GM12873 (cell line): ENCODE measurements around the gene HACL1.

ENCODE experiments used
- TF ChIP-seq, protein P1 (sequence below): IDR thresholded peaks from 2 replicates; pipeline ENCODE4 v1.5.1; 2012; ENCODE audit warnings: low read depth, mild to moderate bottlenecking, moderate library complexity, low read length, control low read depth; ENCODE audit not compliant: insufficient read depth; ENCODE audit errors: missing control alignments

The HACL1 gene

DNA sequence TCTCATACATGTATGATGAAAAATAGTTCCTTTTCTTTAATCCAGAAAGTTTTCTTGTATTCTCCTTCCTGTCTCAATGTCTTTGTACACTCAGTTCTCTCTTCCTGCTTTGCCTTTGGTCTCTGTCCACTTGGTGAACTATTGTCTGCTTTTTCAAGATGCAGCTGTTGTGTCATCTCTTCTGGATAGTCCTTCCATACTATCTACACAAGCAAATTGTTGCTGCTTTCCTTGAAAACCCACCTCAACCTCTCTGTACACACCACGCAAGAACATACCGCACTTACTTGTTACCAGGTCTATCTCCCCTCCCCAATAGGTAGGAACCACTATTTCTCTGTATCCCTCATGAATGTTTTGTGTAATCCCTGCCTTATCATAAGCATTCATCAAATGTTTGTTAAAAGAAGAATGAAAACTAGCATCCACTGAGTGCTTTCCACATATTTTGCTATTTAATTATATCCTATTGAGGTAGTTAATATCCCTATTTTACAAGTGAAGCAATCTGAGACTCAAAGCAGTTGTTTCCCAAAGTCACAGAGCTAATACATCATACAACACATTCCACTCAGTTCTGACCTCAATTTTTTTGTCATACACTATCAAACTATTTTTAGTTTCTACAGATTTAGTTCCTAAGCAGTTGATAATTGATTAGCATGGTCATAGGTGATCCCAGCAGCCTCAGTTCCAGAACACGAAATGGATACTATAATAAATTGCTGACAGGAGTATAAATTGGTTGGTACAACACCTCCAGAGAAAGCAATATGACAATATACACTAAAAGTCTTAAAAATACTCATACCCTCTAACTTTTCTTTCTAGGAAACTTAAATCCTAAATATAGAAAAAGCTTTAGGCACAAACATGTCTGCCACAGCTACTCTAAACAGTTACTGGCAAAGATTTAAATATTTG is 19.6 kb downstream of the HACL1 start:
- TF ChIP-seq, protein P1, sequence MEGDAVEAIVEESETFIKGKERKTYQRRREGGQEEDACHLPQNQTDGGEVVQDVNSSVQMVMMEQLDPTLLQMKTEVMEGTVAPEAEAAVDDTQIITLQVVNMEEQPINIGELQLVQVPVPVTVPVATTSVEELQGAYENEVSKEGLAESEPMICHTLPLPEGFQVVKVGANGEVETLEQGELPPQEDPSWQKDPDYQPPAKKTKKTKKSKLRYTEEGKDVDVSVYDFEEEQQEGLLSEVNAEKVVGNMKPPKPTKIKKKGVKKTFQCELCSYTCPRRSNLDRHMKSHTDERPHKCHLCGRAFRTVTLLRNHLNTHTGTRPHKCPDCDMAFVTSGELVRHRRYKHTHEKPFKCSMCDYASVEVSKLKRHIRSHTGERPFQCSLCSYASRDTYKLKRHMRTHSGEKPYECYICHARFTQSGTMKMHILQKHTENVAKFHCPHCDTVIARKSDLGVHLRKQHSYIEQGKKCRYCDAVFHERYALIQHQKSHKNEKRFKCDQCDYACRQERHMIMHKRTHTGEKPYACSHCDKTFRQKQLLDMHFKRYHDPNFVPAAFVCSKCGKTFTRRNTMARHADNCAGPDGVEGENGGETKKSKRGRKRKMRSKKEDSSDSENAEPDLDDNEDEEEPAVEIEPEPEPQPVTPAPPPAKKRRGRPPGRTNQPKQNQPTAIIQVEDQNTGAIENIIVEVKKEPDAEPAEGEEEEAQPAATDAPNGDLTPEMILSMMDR, result no peak

DNA sequence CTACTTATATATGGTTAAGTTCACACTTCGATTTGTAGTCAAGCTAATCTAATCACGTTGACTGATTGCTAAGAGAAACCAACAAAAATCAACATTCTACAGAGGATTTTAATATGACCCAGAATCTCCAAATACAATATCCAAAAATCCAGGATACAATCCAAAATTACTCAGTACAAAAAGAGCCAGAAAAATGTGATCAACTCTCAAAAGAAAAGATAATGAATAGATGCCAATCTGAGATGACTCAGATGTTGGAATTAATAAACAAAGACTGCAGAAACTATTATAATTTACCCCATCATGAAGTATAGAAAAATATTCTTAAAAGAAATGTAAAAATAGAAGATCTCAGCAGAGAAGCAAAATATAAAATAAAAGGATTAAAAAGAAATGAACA is 22.3 kb downstream of the HACL1 start:
- TF ChIP-seq, protein P1, result no peak

DNA sequence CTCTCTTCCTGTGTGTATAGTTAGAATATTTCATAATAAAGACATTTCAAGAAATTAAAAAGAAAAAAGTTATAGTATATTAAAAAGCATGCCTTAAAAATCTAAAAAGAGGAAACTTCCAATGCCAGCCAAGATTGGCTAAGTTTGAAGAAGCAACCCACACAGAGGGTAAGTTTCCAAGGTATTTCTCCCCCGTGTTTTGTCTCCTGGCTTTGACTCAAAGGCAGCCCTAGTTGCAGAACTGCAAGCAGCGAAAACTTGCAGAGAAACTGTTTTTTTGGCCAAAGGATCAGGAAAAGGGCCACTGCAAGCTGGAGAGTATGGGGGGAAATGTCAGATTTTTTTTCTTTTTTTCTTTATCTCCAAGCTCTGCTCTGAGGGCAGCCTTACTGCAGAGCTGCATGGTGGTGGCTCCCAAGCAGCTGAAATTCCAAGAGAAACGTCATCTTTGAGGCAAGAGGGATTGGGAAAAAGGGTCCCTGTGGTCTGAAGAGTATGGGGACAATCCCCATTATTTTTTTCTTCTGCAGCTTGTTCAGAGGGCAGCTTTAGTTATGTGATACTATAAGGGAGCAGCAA is 23.0 kb downstream of the HACL1 start:
- TF ChIP-seq, protein P1, result no peak

DNA sequence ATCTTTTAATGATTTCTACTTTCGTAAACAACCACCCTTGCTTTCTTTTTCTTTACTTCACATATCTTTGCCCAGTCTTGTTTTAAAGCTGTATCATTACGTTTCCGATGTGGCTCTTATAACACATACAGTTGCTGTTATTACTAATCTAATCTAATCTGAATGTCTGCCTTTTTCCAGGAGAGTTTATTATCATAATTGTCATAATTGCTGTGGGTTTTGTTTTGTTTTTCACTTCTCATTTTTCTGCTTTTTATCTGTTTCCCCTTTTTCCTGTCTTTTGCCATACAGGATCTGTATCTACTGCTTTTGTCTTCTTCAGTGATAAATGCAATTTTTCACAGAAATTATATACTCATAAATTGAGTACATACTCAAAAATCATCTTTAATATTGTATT is 24.9 kb downstream of the HACL1 start:
- TF ChIP-seq, protein P1, result no peak

DNA sequence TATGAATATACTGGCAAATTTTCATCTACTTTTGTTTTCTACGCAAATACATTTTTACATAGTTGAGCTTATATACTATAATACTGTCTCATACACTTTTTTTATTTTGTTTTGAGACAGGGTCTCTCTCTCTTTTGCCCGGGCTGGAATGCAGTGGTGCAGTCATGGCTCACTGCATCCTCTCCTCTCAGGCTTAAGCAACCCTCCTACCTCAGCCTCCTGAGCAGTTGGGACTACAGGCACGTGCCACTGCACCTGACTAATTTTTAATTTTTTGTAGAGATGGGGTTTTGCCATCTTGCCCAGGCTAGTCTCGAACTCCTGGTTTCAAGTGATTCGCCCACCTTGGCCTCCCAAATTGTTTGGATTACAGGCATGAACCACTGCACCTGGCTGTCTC is 25.9 kb downstream of the HACL1 start:
- TF ChIP-seq, protein P1, result no peak

DNA sequence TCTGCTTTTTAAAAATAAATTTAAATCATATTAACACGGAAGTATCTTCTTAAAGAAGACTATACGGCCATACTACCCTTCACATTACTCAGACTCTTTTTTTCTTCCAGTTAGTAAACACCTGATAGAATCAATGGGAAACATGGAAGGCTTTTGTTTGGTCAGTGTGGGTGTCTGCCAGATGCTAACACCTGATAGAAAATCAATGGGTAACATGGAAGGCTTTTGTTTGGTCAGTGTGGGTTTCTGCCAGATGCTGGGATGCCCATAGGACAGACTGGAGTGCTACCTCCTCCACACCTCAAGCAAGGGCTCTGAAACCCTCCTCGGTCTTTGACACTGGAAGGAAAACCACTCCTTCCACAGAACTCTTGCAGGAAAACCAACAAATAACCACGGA is 29.2 kb downstream of the HACL1 start:
- TF ChIP-seq, protein P1, result no peak

DNA sequence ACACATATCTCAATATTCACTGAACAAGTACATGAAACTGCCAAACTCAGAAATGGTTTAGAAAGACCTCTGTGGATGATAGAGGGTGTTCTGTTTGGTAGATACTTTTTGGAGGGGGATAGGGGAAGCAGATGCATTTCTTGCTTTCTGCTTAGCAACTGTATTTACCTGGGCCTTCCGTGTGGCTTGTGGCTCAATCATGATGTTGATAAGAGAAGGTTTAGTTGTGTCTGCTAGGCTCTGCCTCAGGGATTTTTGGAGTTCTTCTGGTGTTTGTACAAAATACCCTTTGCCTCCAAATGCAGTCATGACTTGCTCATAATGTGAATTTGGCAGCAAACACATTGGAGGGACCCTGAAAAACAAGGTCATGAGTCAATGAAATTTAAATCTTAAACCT is 38.2 kb downstream of the HACL1 start:
- TF ChIP-seq, protein P1, result no peak
